Cardiac muscle cell (in vitro differentiated cells and primary cell): ENCODE measurements around the gene ERGIC3. TPM values are rescaled to one million over a fixed set of nuclear protein-coding genes. Genes with fewer than 3 reads are reported as not detected.

Experiments
- DNase-seq, 2 donors: peaks; one replicate each; pipeline versions ENCODE4 v3.0.0 to v3.0.0-alpha.2; 2010 to 2017; ENCODE audit warnings: low read depth in 1 of 2, low spot score in 1 of 2
- H3K27ac ChIP-seq: fragments of 200-600 bp; sonication (generic); 2 replicates; pipeline ENCODE4 v1.5.1; 2016
- H3K27me3 ChIP-seq: fragments of 200-600 bp; sonication (generic); 2 replicates; pipeline ENCODE4 v1.6.0; 2016; ENCODE audit warnings: control low read depth
- H3K36me3 ChIP-seq: fragments of 200-600 bp; sonication (generic); 2 replicates; pipeline ENCODE4 v1.5.1; 2016; ENCODE audit warnings: control low read depth
- H3K4me1 ChIP-seq: fragments of 200-600 bp; sonication (generic); 2 replicates; pipeline ENCODE4 v1.8.1; 2017; ENCODE audit warnings: low read depth, mild to moderate bottlenecking, mixed run types
- H3K4me3 ChIP-seq: fragments of 200-600 bp; sonication (generic); 2 replicates; pipeline ENCODE4 v1.5.1; 2016; ENCODE audit warnings: mild to moderate bottlenecking
- H3K9me3 ChIP-seq: fragments of 200-600 bp; sonication (generic); 2 replicates; pipeline ENCODE4 v1.5.1; 2017; ENCODE audit warnings: low read depth, mild to moderate bottlenecking, control low read depth
- polyA plus RNA-seq: library from polyadenylated mRNA; unstranded; fragments of >200 nt; fragmentation: Nextera tagmentation; extraction: Ambion mirVana; gene quantifications from 2 replicates; pipeline ENCODE4 v1.2.1, GENCODE V29; 2016
- total RNA-seq: library from RNA; depleted of rRNA; stranded (reverse); fragments of >200 nt; gene quantifications from 2 replicates; pipeline ENCODE4 v1.2.3, GENCODE V29; 2016
- TF ChIP-seq, protein P1 (sequence below): IDR thresholded peaks from 2 replicates; pipeline ENCODE4 v1.5.1; 2012; ENCODE audit warnings: low read depth, mild to moderate bottlenecking, low read length

Gene ERGIC3
- total and polyA plus RNA-seq, 2 experiments from 2014 or later, result 170 to 213 TPM

DNA sequence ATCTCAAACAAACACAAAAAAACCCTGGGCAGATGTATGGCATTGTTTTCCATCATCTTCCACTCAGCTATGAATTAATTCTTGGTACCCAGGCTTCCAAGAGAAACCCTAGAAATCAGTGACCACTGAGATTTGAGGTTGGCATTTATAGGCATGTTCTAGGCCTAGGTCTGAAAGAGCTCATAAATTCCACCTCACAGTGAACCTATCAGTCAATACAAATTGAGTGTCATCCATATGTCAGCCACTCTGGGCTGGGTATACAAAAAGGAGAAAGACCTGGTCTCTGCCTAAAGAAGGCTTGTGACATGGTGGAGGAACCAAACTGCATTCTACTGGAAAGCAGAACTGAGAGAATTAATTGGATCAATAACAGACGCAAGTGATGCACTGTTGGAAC, 42.6 kb upstream of the ERGIC3 start:
- TF ChIP-seq, protein P1, sequence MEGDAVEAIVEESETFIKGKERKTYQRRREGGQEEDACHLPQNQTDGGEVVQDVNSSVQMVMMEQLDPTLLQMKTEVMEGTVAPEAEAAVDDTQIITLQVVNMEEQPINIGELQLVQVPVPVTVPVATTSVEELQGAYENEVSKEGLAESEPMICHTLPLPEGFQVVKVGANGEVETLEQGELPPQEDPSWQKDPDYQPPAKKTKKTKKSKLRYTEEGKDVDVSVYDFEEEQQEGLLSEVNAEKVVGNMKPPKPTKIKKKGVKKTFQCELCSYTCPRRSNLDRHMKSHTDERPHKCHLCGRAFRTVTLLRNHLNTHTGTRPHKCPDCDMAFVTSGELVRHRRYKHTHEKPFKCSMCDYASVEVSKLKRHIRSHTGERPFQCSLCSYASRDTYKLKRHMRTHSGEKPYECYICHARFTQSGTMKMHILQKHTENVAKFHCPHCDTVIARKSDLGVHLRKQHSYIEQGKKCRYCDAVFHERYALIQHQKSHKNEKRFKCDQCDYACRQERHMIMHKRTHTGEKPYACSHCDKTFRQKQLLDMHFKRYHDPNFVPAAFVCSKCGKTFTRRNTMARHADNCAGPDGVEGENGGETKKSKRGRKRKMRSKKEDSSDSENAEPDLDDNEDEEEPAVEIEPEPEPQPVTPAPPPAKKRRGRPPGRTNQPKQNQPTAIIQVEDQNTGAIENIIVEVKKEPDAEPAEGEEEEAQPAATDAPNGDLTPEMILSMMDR, result no peak
- Histone ChIP-seq H3K9me3 (no peaks in the 10 kb centered on the region), H3K36me3 (peaks cover 51% of the 10 kb centered on the region), H3K4me1 (no peaks in the 10 kb centered on the region), H3K27me3 (no peaks in the 10 kb centered on the region), H3K4me3 (no peak overlapping the region), H3K27ac (no peak overlapping the region)
- DNase-seq, result no peak

DNA sequence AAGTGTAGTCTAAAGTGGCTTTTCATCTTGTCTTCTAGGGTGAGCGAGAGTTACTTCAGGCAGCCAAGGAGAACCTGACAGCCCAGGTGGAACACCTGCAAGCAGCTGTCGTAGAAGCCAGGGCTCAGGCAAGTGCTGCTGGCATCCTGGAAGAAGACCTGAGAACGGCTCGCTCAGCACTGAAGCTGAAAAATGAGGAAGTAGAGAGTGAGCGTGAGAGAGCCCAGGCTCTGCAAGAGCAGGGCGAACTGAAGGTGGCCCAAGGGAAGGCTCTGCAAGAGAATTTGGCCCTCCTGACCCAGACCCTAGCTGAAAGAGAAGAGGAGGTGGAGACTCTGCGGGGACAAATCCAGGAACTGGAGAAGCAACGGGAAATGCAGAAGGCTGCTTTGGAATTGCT, 39.5 kb upstream of the ERGIC3 start:
- no peak for DNase-seq
- peaks cover 48% of the 10 kb centered on the region for H3K36me3 ChIP-seq
- H3K4me1 ChIP-seq, result no peaks in the 10 kb centered on the region
- H3K4me3 ChIP-seq, result no peak overlapping the region
- TF ChIP-seq, protein P1, result no peak
- H3K9me3 ChIP-seq, result no peaks in the 10 kb centered on the region
- no peak overlapping the region for H3K27ac ChIP-seq
- no peaks in the 10 kb centered on the region for H3K27me3 ChIP-seq

DNA sequence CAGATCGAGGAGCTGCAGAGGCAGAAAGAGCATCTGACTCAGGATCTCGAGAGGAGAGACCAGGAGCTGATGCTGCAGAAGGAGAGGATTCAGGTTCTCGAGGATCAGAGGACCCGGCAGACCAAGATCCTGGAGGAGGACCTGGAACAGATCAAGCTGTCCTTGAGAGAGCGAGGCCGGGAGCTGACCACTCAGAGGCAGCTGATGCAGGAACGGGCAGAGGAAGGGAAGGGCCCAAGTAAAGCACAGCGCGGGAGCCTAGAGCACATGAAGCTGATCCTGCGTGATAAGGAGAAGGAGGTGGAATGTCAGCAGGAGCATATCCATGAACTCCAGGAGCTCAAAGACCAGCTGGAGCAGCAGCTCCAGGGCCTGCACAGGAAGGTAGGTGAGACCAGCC, 38.6 kb upstream of the ERGIC3 start:
- TF ChIP-seq, protein P1, result no peak
- no peak for DNase-seq
- Histone ChIP-seq H3K4me1 (no peaks in the 10 kb centered on the region), H3K27ac (no peak overlapping the region), H3K9me3 (no peaks in the 10 kb centered on the region), H3K36me3 (peaks cover 42% of the 10 kb centered on the region), H3K4me3 (no peak overlapping the region), H3K27me3 (no peaks in the 10 kb centered on the region)

DNA sequence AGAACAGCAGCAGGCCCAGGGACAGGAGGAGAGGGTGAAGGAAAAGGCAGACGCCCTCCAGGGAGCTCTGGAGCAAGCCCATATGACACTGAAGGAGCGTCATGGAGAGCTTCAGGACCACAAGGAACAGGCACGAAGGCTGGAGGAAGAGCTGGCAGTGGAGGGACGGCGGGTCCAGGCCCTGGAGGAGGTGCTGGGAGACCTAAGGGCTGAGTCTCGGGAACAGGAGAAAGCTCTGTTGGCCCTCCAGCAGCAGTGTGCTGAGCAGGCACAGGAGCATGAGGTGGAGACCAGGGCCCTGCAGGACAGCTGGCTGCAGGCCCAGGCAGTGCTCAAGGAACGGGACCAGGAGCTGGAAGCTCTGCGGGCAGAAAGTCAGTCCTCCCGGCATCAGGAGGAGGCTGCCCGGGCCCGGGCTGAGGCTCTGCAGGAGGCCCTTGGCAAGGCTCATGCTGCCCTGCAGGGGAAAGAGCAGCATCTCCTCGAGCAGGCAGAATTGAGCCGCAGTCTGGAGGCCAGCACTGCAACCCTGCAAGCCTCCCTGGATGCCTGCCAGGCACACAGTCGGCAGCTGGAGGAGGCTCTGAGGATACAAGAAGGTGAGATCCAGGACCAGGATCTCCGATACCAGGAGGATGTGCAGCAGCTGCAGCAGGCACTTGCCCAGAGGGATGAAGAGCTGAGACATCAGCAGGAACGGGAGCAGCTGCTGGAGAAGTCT, 37.9 kb upstream of the ERGIC3 start:
- peak in 1 of 2 donors; percentile 43 for DNase-seq
- Histone ChIP-seq H3K9me3 (no peaks in the 10 kb centered on the region), H3K36me3 (peaks cover 45% of the 10 kb centered on the region), H3K27ac (no peak overlapping the region), H3K4me3 (no peak overlapping the region), H3K27me3 (no peaks in the 10 kb centered on the region), H3K4me1 (no peaks in the 10 kb centered on the region)
- TF ChIP-seq, protein P1, result no peak

DNA sequence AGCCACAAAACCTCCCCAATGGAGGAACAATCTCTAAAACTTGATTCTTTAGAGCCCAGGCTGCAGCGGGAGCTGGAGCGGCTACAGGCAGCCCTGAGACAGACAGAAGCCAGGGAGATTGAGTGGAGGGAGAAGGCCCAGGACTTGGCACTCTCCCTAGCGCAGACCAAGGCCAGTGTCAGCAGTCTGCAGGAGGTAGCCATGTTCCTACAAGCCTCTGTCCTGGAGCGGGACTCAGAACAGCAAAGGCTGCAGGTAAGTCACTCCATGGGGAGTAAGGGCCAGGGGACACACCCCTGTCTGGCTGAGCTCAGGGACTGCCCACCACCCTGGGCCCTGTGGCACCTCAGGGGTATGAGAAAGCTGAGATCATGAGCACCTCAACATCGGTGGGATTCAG, 37.1 kb upstream of the ERGIC3 start:
- Histone ChIP-seq H3K9me3 (no peaks in the 10 kb centered on the region), H3K4me3 (no peak overlapping the region), H3K27me3 (no peaks in the 10 kb centered on the region), H3K4me1 (no peaks in the 10 kb centered on the region), H3K27ac (no peak overlapping the region), H3K36me3 (peaks cover 52% of the 10 kb centered on the region)
- TF ChIP-seq, protein P1, result no peak
- no peak for DNase-seq
